Esophagus muscularis mucosa (tissue), 4 donors: ENCODE measurements around the gene INO80B. TPM values are rescaled to one million over a fixed set of nuclear protein-coding genes. Genes with fewer than 3 reads are reported as not detected.
A peak's percentile ranks its signal among the peaks of the same experiment; 100 is the strongest.

Experiments
- DNase-seq: peaks from one replicate; pipeline ENCODE4 v3.0.0-alpha.2; 2017; ENCODE audit errors: extremely low spot score
- H3K27ac ChIP-seq, 4 donors: fragments of 200-600 bp; sonication (generic); replicated peaks in 1 of 4; 1 replicate in 3 of 4; 2 replicates in 1 of 4; pipeline ENCODE4 v1.5.1; 2016 to 2019; ENCODE audit warnings: mild to moderate bottlenecking in 1 of 4
- H3K27me3 ChIP-seq, 4 donors: fragments of 200-600 bp; sonication (generic); one replicate each; pipeline versions ENCODE4 v1.5.1 to v1.6.0; 2016 to 2019
- H3K36me3 ChIP-seq, 4 donors: fragments of 200-600 bp; sonication (generic); one replicate each; pipeline ENCODE4 v1.5.1; 2016 to 2019
- H3K4me1 ChIP-seq, 4 donors: fragments of 200-600 bp; sonication (generic); one replicate each; pipeline ENCODE4 v1.5.1; 2016 to 2019
- H3K4me3 ChIP-seq, 4 donors: fragments of 200-600 bp; sonication (generic); 1 replicate in 2 of 4; 2 replicates in 2 of 4; pipeline ENCODE4 v1.5.1; 2016 to 2019; ENCODE audit warnings: mild to moderate bottlenecking in 4 of 4, moderate library complexity in 1 of 4
- H3K9me3 ChIP-seq, 4 donors: fragments of 200-600 bp; sonication (generic); 1 replicate in 3 of 4; 2 replicates in 1 of 4; pipeline ENCODE4 v1.5.1; 2016 to 2019
- CTCF ChIP-seq, 3 experiments: fragments of 200-600 bp in 2 of 3; fragments of 450-650 bp in 1 of 3; sonication (generic) in 2 of 3; IDR thresholded peaks; one replicate each; pipeline ENCODE4 v1.5.1; 2017 to 2019; ENCODE audit warnings: antibody characterized with exemption in 3 of 3, mild to moderate bottlenecking in 2 of 3, moderate library complexity in 1 of 3
- EP300 ChIP-seq: sonication (generic); formaldehyde crosslinking; IDR thresholded peaks from one replicate; pipeline ENCODE4 v1.6.1; 2017; ENCODE audit warnings: antibody characterized with exemption
- POLR2A ChIP-seq: fragments of 450-650 bp; IDR thresholded peaks from one replicate; pipeline ENCODE4 v1.6.1; 2017; ENCODE audit warnings: antibody characterized with exemption, moderate library complexity, mild to moderate bottlenecking, low read depth
- POLR2AphosphoS5 ChIP-seq, 2 donors: sonication (generic); formaldehyde crosslinking; IDR thresholded peaks; one replicate each; pipeline ENCODE4 v1.6.1; 2017; ENCODE audit warnings: antibody characterized with exemption in 2 of 2
- WGBS: methylation state at CpG from one replicate; pipeline ENCODE4 v1.1.5; 2018; 5-methylcytosine and 5-hydroxymethylcytosine counted together
- intact Hi-C: fragments of 100-400 bp; cut with DNase I; formaldehyde crosslinking; loops from one replicate; pipeline ENCODE4 v1.15.1; 2023
- total RNA-seq, 4 donors: library from RNA; depleted of rRNA; stranded (reverse); fragments of >200 nt; gene quantifications; one replicate each; pipeline versions ENCODE4 v1.1.0 to v1.2.1, GENCODE V29; 2016

INO80B gene
- total RNA-seq, 4 donors from 2014 or later: 8.7 to 16.6 (median 10.6) TPM

DNA sequence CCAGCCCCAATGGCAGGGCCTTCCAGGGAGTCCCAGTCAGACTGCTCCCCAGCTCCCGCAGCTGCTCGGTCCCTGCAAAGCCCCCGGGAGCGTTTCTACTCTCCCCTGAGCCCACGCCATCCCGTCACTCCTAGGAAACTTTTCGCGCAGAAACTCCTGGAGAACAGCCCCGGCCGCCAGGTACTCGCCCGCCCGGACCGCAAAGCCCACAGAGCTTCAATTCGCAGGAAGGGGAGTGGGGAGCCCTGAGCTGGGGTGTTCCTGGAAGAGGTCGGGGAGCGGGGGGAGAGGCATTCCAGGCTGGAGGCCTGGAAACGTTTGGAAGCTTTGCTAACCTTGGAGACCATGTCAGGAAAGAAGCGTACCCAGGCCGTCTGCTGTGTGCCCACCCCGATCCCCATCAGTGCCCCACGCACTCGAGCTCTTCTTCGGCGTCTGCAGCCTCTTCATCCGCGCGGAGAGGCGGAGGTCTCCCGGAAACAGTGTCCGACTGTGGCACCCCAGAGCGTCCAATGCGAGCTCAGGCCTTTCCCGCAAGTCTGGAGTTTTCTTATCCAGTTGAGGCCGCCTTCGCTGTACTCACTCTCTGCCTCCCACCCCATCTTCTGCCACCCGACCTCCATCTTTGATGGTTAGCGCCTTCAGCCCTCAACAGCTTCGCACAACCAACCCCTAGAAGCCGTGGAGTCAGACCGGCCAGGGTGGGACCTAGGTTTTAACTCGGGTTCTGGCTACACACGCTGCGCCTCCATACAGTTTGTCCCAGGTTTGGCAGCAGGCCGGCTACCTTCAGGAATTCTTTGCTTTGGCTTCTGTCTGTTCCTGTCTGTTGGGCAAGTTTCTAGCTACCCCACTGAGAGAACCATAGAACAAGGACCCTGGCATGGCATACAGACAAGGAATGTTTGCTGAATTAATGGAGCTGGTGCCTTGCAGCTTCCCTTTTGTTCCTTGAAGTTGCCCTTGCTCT lies 48.9 kb downstream of the INO80B start:
- Histone ChIP-seq H3K27me3 (peaks cover 0 to 78% (median 36%) of the 10 kb centered on the region in 4 donors), H3K9me3 (no peaks in the 10 kb centered on the region), H3K4me3 (peak overlapping the region; percentile 52 to 66 (median 56)), H3K36me3 (peaks cover 0 to 21% (median 18%) of the 10 kb centered on the region in 4 donors), H3K27ac (peak overlapping the region; percentile 58 to 77 (median 72)), H3K4me1 (peaks cover 47 to 71% (median 65%) of the 10 kb centered on the region in 4 donors)
- TF ChIP-seq CTCF (IDR thresholded peaks at IDR 0.05): no peak
- no peak for TF ChIP-seq EP300
- TF ChIP-seq POLR2AphosphoS5 (IDR thresholded peaks at IDR 0.05): no peak
- TF ChIP-seq POLR2A: no peak
- DNase-seq: no peak
- intact Hi-C loops: loop anchor here (2.0 kb wide), 1 partner anchor 25 kb away; the partner anchor contains the start of genes AUP1 and HTRA2
- WGBS: 56% methylated on average over 26 of the region's 45 CpGs

DNA sequence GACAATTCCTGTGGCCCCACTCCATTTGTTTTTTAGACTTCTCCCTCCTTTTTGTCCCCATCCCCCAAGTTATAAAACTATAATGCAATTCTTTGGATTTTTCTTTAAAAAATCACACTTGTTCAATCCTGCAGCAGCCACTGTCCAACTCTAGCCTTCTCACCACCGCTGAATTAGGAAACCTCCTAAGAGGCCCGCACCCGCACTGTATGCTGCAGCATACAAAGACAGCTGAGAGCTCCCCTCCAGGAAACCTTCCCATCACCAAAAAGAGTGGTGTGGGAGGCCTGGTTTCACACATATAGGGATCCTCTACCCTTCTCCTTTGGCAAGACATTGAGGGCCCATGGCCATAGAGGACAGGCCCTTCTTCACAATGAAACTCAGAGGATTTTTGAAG lies 49.7 kb downstream of the INO80B start:
- no peak for DNase-seq
- Histone ChIP-seq H3K4me1 (peaks cover 39 to 63% (median 57%) of the 10 kb centered on the region in 4 donors), H3K27me3 (peaks cover 0 to 75% (median 28%) of the 10 kb centered on the region in 4 donors), H3K4me3 (peak overlapping the region in 1 of 4 donors; percentile 56), H3K36me3 (peaks cover 0 to 21% (median 18%) of the 10 kb centered on the region in 4 donors), H3K27ac (no peak overlapping the region), H3K9me3 (no peaks in the 10 kb centered on the region)
- TF ChIP-seq POLR2A (no peak), POLR2AphosphoS5 (IDR thresholded peaks at IDR 0.05) (no peak), CTCF (IDR thresholded peaks at IDR 0.05) (no peak), EP300 (no peak)
- 96% methylated on average over 3 of the region's 3 CpGs for WGBS
- intact Hi-C loops: no loop called here

GRCh38 chr2:74505448-74506246 lies 50.8 kb downstream of the INO80B start:
- H3K9me3 ChIP-seq: no peaks in the 10 kb centered on the region
- H3K27me3 ChIP-seq: peaks cover 0 to 75% (median 18%) of the 10 kb centered on the region in 4 donors
- H3K36me3 ChIP-seq: peaks cover 0 to 21% (median 18%) of the 10 kb centered on the region in 4 donors
- peak overlapping the region in 1 of 4 donors; percentile 99 for H3K4me3 ChIP-seq
- no peak for DNase-seq
- TF ChIP-seq POLR2AphosphoS5 (IDR thresholded peaks at IDR 0.05): no peak
- no peak for TF ChIP-seq CTCF (IDR thresholded peaks at IDR 0.05)
- TF ChIP-seq POLR2A: no peak
- peaks cover 36 to 58% (median 54%) of the 10 kb centered on the region in 4 donors for H3K4me1 ChIP-seq
- H3K27ac ChIP-seq: no peak overlapping the region
- intact Hi-C loops: no loop called here
- 93% methylated on average over 14 of the region's 14 CpGs for WGBS

GRCh38 chr2:74507145-74507925 lies 52.4 kb downstream of the INO80B start, which contains the start of gene PCGF1:
TSS of gene PCGF1 (minus strand) at chr2:74507695. CDS start at chr2:74507668, 27 bp downstream.
- intact Hi-C loops: no loop called here
- Histone ChIP-seq H3K4me3 (peak within 1 kb of the TSS; percentile 71 to 99 (median 86)), H3K27ac (peak within 1 kb of the TSS; percentile 92 to 99 (median 99)), H3K36me3 (peaks cover 0 to 21% (median 18%) of the 10 kb centered on the region in 4 donors), H3K27me3 (peaks cover 0 to 75% (median 23%) of the 10 kb centered on the region in 4 donors), H3K4me1 (peaks cover 34 to 55% (median 50%) of the 10 kb centered on the region in 4 donors), H3K9me3 (no peaks in the 10 kb centered on the region)
- WGBS: 3% methylated on average over 27 of the region's 56 CpGs
- TF ChIP-seq EP300: no peak
- TF ChIP-seq POLR2A: no peak
- TF ChIP-seq POLR2AphosphoS5 (IDR thresholded peaks at IDR 0.05): peak; percentile 78 to 86
- TF ChIP-seq CTCF (IDR thresholded peaks at IDR 0.05): peak in 2 of 3 experiments; percentile 29 to 30
- DNase-seq: peak; percentile 100
